HG03565 (cell line): ENCODE measurements around the gene TSPO2.
"Not testable (repeated sequence)": the region's sequence is repeated elsewhere in the genome, so short reads cannot be mapped to it uniquely, and the experiment has no call there.

Experiments
- ATAC-seq: cut with Tn5 transposase; IDR thresholded peaks from one replicate; pipeline ENCODE4 v1.9.1; 2021; ENCODE audit warnings: mild to moderate bottlenecking, moderate library complexity; ENCODE audit not compliant: unreplicated experiment

TSPO2 gene, protein sequence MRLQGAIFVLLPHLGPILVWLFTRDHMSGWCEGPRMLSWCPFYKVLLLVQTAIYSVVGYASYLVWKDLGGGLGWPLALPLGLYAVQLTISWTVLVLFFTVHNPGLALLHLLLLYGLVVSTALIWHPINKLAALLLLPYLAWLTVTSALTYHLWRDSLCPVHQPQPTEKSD

DNA sequence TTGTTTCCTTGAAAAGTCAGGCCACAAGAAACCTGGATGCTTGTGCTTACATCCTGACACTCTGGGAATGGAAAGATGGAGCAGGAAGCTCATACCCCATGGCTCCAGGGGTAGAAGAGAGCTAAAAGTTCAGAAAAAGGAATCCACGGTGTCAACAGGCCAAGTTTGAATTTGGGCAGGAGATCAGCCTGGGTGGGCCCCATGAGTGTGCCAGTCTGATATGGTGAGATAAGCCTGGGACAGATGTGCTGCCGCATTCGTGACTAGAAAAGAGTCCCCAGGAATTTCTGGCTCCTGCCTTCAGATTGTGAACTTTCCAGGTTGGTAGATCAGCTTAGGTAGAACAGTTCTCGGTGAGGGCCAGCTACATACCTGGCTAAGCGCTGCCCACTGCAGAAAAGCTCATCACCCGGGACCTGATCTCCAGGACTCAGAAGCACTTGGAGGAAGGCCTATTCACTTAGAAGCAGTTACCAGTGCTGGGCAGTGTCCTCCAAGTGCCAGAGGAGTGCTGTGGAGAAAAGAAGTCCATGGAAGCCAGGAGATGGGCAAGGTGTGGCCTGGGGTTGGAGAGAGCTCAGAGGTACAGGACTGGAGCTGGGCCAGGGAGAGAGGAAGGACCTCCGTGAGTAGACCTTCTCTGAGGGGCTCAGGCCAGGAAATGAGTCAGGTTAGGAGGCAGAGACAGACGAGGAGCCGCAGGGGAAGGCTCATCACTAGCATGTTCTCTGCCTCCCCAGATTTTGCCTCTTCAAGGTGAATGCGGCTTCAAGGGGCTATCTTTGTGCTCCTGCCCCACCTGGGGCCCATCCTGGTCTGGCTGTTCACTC is at the start of gene TSPO2:
Gene TSPO2 (plus strand): TSS at position 242 of the 830 bp plus-strand sequence. CDS start 519 bp downstream, at position 761.
- no peak for ATAC-seq

- no peak for ATAC-seq
Measured at GRCh38 chr6:40992746-40993145, 49.5 kb upstream of the TSPO2 start.

- ATAC-seq, result no peak
Measured at GRCh38 chr6:40996591-40997233, 45.6 kb upstream of the TSPO2 start.

- no peak for ATAC-seq
Measured at GRCh38 chr6:40997234-40997957, 44.9 kb upstream of the TSPO2 start.

- ATAC-seq, result no peak
Measured at GRCh38 chr6:40998661-40999060, 43.6 kb upstream of the TSPO2 start.

GRCh38 chr6:40999569-40999968 is 42.7 kb upstream of the TSPO2 start:
- ATAC-seq, result no peak

DNA sequence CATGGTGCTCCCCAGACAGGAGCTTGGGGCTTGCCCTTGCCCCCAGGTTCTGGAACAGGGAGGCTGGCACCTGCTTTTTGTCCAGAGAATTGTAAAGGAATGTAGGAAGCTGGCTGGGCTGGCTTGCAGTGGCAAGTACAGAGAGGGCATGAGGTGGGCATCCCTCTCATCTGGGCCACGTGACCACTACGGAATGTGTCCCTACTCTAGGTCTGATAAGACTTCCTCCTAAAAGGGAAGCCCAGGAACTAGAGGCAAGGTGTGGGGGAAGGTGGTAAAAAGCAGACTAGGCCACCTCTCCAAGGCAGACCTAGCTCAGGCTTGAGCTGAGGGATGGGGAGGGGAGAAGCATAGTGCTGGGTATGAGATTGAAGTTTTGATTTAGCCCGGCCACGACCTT is 42.0 kb upstream of the TSPO2 start:
- ATAC-seq, result no peak

GRCh38 chr6:41002168-41002567 is 40.1 kb upstream of the TSPO2 start:
- ATAC-seq, result no peak

DNA sequence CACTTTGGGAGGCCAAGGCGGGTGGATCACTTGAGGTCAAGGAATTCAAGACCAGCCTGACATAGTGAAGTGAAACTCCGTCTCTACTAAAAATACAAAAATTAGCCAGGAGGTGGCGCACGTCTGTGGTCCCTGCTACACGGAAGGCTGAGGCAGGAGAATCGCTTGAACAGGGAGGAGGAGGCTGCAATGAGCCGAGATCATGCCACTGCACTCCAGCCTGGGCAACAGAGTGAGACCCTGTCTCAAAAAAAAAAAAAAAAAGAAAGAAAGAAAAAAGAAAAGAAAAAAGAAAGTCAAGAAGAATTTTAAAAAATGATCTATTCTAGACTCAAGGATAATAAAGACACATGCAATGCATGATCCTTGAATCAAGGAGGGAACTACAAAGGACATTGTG is 36.0 kb upstream of the TSPO2 start:
- not testable (repeated sequence) for ATAC-seq

DNA sequence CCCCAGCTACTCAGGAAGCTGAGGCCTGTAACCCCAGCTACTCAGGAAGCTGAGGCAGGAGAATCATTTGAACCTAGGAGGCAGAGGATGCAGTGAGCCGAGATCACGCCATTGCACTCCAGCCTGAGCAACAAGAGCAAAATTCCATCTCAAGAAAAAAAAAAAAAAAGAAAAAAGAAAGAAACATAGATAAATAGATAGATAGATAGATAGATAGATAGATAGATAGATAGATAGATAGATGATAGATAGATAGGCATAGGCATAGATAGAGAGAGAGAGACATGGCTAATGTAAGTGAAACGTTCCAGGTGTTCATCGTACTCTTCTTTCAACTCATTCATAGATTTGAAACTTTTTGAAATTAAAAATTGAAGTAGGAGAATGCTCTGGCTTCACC is 35.3 kb upstream of the TSPO2 start:
- ATAC-seq, result not testable (repeated sequence)

- ATAC-seq, result no peak
Measured at GRCh38 chr6:41008011-41008410, 34.3 kb upstream of the TSPO2 start.

DNA sequence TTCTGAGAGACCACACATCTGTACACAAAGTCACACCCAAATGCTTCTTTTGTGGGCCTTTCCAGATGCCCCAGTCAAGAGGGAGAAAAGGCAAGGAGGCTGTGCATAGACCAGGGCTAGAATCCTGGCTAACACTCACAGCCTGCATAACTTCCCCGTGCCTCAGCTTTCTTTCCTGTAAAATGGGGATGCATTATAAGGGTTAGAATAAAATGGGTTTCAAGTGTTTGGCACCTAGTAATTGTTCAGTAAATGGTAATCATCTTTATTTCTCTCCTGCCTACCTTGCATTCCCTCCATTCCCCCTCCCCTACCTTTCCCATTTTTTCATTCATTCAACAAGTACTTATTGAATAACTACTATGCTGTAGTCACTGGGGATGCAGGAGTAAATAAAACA is 32.6 kb upstream of the TSPO2 start:
- ATAC-seq, result no peak

GRCh38 chr6:41011673-41012072 is 30.6 kb upstream of the TSPO2 start:
- ATAC-seq, result no peak

DNA sequence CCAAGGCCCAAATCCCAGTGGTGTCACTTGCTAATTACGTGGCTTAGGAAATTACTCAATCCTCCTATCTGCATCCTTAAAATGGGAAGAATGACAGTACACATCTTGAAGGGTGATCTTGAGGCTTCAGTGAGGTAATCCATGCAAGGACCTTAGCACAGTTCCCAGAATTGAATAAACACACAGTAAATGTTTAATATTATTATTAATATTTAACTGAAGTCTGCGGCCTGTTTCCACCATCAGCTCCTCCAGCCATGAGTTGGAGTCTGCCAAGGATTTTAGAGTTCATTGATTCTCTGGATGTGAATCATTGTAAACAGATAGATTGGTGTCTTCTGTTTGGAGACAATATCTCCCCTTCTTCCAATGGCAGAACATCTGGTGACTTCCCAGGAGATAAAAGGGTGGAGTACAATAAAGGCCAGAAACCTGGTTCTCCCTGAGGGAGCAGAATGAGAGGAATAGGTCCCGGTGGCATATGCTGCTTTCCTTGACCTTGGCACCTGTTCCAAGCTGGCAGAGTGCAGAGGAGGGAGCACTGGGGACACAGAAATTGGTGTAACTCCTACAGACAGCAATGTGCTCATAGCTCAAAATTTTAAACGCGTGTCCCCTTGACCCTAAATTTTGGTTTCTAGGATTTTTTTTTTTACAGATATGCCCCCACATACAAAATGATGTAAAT is 28.7 kb upstream of the TSPO2 start:
- ATAC-seq, result no peak

DNA sequence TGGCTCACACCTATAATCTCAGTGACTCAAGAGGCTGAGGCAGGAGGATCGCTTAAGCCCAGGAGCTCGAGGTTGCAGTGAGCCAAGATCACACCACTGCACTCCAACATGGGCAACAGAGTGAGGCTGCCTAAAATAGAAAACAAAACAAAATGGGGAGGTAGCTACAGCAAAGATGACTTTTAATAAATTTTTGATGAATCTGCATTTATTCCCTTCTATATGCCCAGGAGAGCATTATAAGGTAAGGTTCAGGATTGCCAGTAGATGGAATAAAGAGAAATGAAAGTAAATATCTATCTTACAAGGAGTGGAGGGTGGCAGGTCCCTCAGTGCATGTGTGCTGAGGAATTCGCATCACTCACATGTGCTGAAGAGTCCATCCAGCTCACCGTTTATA is 27.5 kb upstream of the TSPO2 start:
- no peak for ATAC-seq

DNA sequence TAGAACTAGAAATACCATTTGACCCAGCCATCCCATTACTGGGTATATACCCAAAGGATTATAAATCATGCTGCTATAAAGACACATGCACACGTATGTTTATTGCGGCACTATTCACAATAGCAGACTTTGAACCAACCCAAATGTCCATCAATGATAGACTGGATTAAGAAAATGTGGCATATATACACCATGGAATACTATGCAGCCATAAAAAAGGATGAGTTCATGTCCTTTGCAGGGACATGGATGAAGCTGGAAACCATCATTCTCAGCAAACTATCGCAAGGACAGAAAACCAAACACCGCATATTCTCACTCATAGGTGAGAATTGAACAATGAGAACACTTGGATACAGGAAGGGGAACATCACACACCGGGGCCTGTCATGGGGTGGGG is 26.4 kb upstream of the TSPO2 start:
- not testable (repeated sequence) for ATAC-seq

DNA sequence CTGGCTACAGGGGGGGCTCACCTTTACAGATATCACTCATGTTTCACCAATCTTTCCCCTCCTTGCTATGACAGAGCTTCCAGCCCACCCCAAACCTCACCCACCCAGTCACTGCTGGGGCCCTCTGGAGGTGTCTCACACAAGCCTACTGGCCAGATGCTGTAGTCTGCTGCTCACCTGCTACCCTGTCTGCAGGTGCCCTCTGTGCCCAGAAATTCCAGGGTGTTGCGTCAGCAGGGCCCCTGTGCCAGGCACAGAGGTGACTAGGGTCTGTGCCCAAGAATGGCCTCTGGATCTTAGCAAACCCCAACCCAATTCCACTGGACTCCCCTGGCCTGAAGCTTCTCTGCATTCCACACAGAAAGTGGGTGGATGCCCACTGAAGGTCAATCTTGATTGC is 24.6 kb upstream of the TSPO2 start:
- no peak for ATAC-seq

GRCh38 chr6:41021832-41022231 is 20.4 kb upstream of the TSPO2 start:
- ATAC-seq, result no peak

DNA sequence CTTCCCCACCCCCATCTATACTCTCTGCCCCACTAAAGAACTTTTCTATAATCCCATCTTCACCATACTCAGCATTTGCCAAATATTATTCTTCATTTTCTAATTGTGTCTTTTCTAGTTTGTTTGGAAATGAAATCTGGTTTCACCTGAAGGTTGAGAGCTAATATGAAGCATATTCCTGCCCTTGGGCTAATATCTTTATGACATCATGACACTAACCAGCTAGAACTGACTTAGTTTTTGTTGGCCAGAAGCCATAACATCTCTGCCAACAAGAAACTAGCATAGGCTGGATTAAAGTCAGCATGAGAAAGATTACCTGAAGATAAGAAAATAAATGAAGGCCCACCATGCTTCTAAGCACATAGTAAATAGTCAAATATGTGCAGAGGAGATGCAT is 20.0 kb upstream of the TSPO2 start:
- ATAC-seq, result no peak

DNA sequence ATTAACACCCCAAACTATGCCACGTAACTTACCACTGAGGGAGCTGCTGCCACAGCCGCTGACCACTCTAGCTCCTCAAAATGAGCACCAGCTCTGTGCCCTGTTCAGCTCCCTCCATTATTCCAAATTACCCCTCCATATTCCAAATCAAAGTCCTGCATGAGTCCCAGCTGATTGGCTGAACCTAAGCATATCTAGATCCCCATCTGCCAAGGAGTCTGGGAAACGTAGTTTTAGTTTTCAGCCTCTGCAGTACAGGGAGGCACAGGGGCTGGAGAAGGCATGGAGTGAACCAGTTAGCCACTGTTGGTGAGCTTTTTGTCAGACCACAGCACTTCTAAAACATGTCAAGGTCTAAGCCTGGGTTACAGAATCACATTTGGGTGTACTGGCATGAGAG is 19.2 kb upstream of the TSPO2 start:
- no peak for ATAC-seq
